SK-N-SH (cell line): Measurements from ENCODE around the gene CST11. TPM values are rescaled to one million over a fixed set of nuclear protein-coding genes. Genes with fewer than 3 reads are reported as not detected.

Experiments used
- CTCF ChIA-PET: fragments of 300-600, 350-600 bp; formaldehyde crosslinking; extraction: SDS; loops from one replicate; lab custom pipeline; 2021; lab: Yijun Ruan, JAX
- POLR2A ChIA-PET: fragments of 350-600 bp; sonication (Branson Sonifier 250); formaldehyde crosslinking; extraction: SDS; loops from one replicate; lab custom pipeline; 2020; ENCODE audit warnings: antibody characterized with exemption, inconsistent platforms; lab: Yijun Ruan, JAX
- DNase-seq: peaks from one replicate; pipeline ENCODE4 v3.0.0; 2012
- H2AFZ ChIP-seq: fragments of 200-600 bp; sonication (generic); 2 replicates; pipeline ENCODE4 v1.8.1; 2016; ENCODE audit warnings: antibody characterized with exemption, mild to moderate bottlenecking, low read depth
- H3F3A ChIP-seq: fragments of 200-600 bp; sonication (generic); replicated peaks from 2 replicates; pipeline ENCODE3; 2016; ENCODE audit warnings: antibody characterized with exemption, mild to moderate bottlenecking; ENCODE audit not compliant: insufficient read depth
- H3K27ac ChIP-seq, 2 experiments: fragments of 200-500 bp in 1 of 2; fragments of 200-600 bp in 1 of 2; sonication (Bioruptor generic) in 1 of 2; sonication (generic), shearing (Covaris generic) in 1 of 2; 2 replicates each; pipeline versions ENCODE4 v1.5.1 to v1.6.1; 2014 to 2016; ENCODE audit warnings: low read depth in 2 of 2, inconsistent platforms in 1 of 2, low read length in 1 of 2, mild to moderate bottlenecking in 1 of 2, mixed read lengths in 1 of 2
- H3K27me3 ChIP-seq: fragments of 200-600 bp; sonication (generic), shearing (Covaris generic); 2 replicates; pipeline ENCODE4 v1.6.1; 2016; ENCODE audit warnings: mixed run types; ENCODE audit not compliant: insufficient read depth
- H3K36me3 ChIP-seq, 2 experiments: fragments of 200-500 bp in 1 of 2; fragments of 200-600 bp in 1 of 2; sonication (Bioruptor generic) in 1 of 2; sonication (generic) in 1 of 2; replicated peaks in 1 of 2; 2 replicates each; pipeline versions ENCODE3 to v1.5.1; 2014 to 2016; ENCODE audit warnings: low read length in 1 of 2, mild to moderate bottlenecking in 1 of 2; ENCODE audit not compliant: insufficient read depth in 2 of 2, control insufficient read depth in 1 of 2
- H3K4me1 ChIP-seq, 2 experiments: fragments of 200-500 bp in 1 of 2; fragments of 200-600 bp in 1 of 2; sonication (Bioruptor generic) in 1 of 2; sonication (generic), shearing (Covaris generic) in 1 of 2; 2 replicates each; pipeline versions ENCODE4 v1.5.1 to v1.6.1; 2014 to 2016; ENCODE audit warnings: low read depth in 1 of 2, low read length in 1 of 2, mixed run types in 1 of 2; ENCODE audit not compliant: insufficient read depth in 2 of 2, control insufficient read depth in 1 of 2
- H3K4me2 ChIP-seq: fragments of 200-600 bp; sonication (generic), shearing (Covaris generic); 2 replicates; pipeline ENCODE4 v1.6.1; 2017; ENCODE audit warnings: mixed run types
- H3K4me3 ChIP-seq, 2 experiments: fragments of 200-500 bp in 1 of 2; fragments of 200-600 bp in 1 of 2; sonication (Bioruptor generic) in 1 of 2; sonication (generic), shearing (Covaris generic) in 1 of 2; 2 replicates each; pipeline versions ENCODE4 v1.5.1 to v1.8.1; 2014 to 2016; ENCODE audit warnings: low read depth in 2 of 2, inconsistent platforms in 1 of 2, low read length in 1 of 2, mild to moderate bottlenecking in 1 of 2, mixed read lengths in 1 of 2, moderate library complexity in 1 of 2
- H3K79me2 ChIP-seq: fragments of 200-600 bp; sonication (generic); 2 replicates; pipeline ENCODE4 v1.8.1; 2017; ENCODE audit warnings: mild to moderate bottlenecking; ENCODE audit not compliant: insufficient read depth
- H3K9ac ChIP-seq: fragments of 200-600 bp; sonication (generic); 2 replicates; pipeline ENCODE4 v1.6.1; 2017; ENCODE audit warnings: mixed run types
- H3K9me2 ChIP-seq: fragments of 200-600 bp; sonication (generic); 2 replicates; pipeline ENCODE4 v1.6.1; 2017; ENCODE audit warnings: mixed run types
- H3K9me3 ChIP-seq: fragments of 200-600 bp; sonication (generic); 2 replicates; pipeline ENCODE4 v1.6.1; 2017; ENCODE audit warnings: mixed run types, mild to moderate bottlenecking, moderate library complexity
- H4K20me1 ChIP-seq: fragments of 200-600 bp; sonication (generic); 2 replicates; pipeline ENCODE4 v1.6.1; 2017; ENCODE audit warnings: mild to moderate bottlenecking, mixed run types; ENCODE audit not compliant: insufficient read depth
- ELF1 ChIP-seq: IDR thresholded peaks from 2 replicates; pipeline ENCODE4 v1.4.0; 2012
- EP300 ChIP-seq, 2 experiments: IDR thresholded peaks; 2 replicates each; pipeline versions ENCODE4 v1.4.0 to v1.6.1; 2012; ENCODE audit warnings: borderline replicate concordance in 1 of 2, low read depth in 1 of 2, low read length in 1 of 2
- EZH2phosphoT487 ChIP-seq: fragments of 200-600 bp; sonication (generic); IDR thresholded peaks from 2 replicates; pipeline ENCODE4 v1.6.1; 2017; ENCODE audit warnings: low read depth, mixed run types, mild to moderate bottlenecking, antibody characterized with exemption, moderate library complexity, borderline replicate concordance
- FOSL2 ChIP-seq: IDR thresholded peaks from 2 replicates; pipeline ENCODE4 v1.4.0; 2012; ENCODE audit warnings: low read depth, mild to moderate bottlenecking, moderate library complexity, borderline replicate concordance
- FOXJ3 ChIP-seq: sonication (generic); formaldehyde crosslinking; IDR thresholded peaks from 2 replicates; pipeline ENCODE4 v1.5.1; 2020; ENCODE audit warnings: mild to moderate bottlenecking, missing genetic modification reagents
- GATA2 ChIP-seq: sonication (generic); formaldehyde crosslinking; IDR thresholded peaks from 2 replicates; pipeline ENCODE4 v1.5.0; 2020; ENCODE audit warnings: mild to moderate bottlenecking, missing genetic modification reagents
- IRF3 ChIP-seq: fragments of 150-350 bp; IDR thresholded peaks from 2 replicates; pipeline ENCODE4 v1.6.1; 2016; ENCODE audit warnings: mild to moderate bottlenecking, low read depth, low read length
- MEF2A ChIP-seq: IDR thresholded peaks from 2 replicates; pipeline ENCODE4 v1.4.0; 2012; ENCODE audit warnings: low read depth, borderline replicate concordance
- NRF1 ChIP-seq: IDR thresholded peaks from 2 replicates; pipeline ENCODE4 v1.6.1; 2012; ENCODE audit warnings: low read depth, mild to moderate bottlenecking, low read length
- PBX3 ChIP-seq: IDR thresholded peaks from 2 replicates; pipeline ENCODE4; 2012
- POLR2AphosphoS5 ChIP-seq: IDR thresholded peaks from 2 replicates; pipeline ENCODE4 v1.6.1; 2012; ENCODE audit warnings: low read depth, low read length
- RCOR1 ChIP-seq: fragments of 150-350 bp; IDR thresholded peaks from 2 replicates; pipeline ENCODE4 v1.6.1; 2017; ENCODE audit warnings: antibody characterized with exemption, low read length
- RXRA ChIP-seq: IDR thresholded peaks from 2 replicates; pipeline ENCODE4 v1.4.0; 2012; ENCODE audit warnings: low read depth, mild to moderate bottlenecking, borderline replicate concordance
- WGBS: methylation state at CpG from one replicate; pipeline ENCODE4 v1.1.6; 2017; ENCODE audit warnings: low lambda C conversion rate; 5-methylcytosine and 5-hydroxymethylcytosine counted together
- polyA plus RNA-seq, 3 experiments: library from polyadenylated mRNA; depleted of rRNA; stranded (reverse); fragments of >200 nt; gene quantifications; 2 replicates each; pipeline ENCODE4 v1.2.3, GENCODE V29; 2012

The CST11 gene
- polyA plus RNA-seq, 1 of the 3 experiments (the other 2 are of a cell fraction), result not detected

- no peak for TF ChIP-seq POLR2AphosphoS5
- TF ChIP-seq PBX3, result no peak
- no peak for TF ChIP-seq FOXJ3 (CRISPR knock-in tag)
- 97% methylated on average over 1 of the region's 1 CpG for whole genome bisulfite sequencing
- Histone ChIP-seq H3K9me3 (no peaks in the 10 kb centered on the region), H3K9me2 (no peaks in the 10 kb centered on the region), H3K9ac (no peak overlapping the region), H3K4me1 (no peaks in the 10 kb centered on the region; a peak in 2 of 4 replicates), H3K27me3 (no peaks in the 10 kb centered on the region), H3K79me2 (peaks cover 81% of the 10 kb centered on the region), H2AFZ (no peak overlapping the region), H3K36me3 (no peaks in the 10 kb centered on the region), H3K27ac (no peak overlapping the region), H3K4me3 (no peak overlapping the region), H4K20me1 (peaks cover 22% of the 10 kb centered on the region), H3K4me2 (no peak overlapping the region), H3F3A (no peaks in the 10 kb centered on the region)
- no peak for DNase-seq
- CTCF ChIA-PET, result no interaction called here
- POLR2A ChIA-PET, result no interaction called here
Observed at GRCh38 chr20:23406880-23407279, 45.8 kb downstream of the CST11 start.

GRCh38 chr20:23404196-23404595, 48.5 kb downstream of the CST11 start:
- Histone ChIP-seq H3K9me3 (no peaks in the 10 kb centered on the region), H3K27ac (no peak overlapping the region), H3K36me3 (no peaks in the 10 kb centered on the region), H3K4me3 (no peak overlapping the region), H3K4me2 (no peak overlapping the region), H3K9ac (no peak overlapping the region), H3F3A (peaks cover 13% of the 10 kb centered on the region), H3K9me2 (no peaks in the 10 kb centered on the region), H3K27me3 (no peaks in the 10 kb centered on the region), H3K79me2 (peaks cover 54% of the 10 kb centered on the region), H3K4me1 (peaks cover 0 to 7% of the 10 kb centered on the region in 2 experiments; a peak in 2 of 4 replicates), H2AFZ (no peak overlapping the region), H4K20me1 (peaks cover 21% of the 10 kb centered on the region)
- no peak for DNase-seq
- POLR2A ChIA-PET, result no interaction called here
- TF ChIP-seq GATA2 (CRISPR knock-in tag) (no peak), IRF3 (no peak), EZH2phosphoT487 (no peak), RXRA (no peak), PBX3 (no peak), NRF1 (no peak), RCOR1 (no peak), ELF1 (no peak), FOSL2 (no peak), MEF2A (no peak), EP300 (IDR thresholded peaks at IDR 0.05; ENCODE audit: borderline replicate concordance in 1 of 2, low read depth in 1 of 2, low read length in 1 of 2) (no peak)
- CTCF ChIA-PET, result no interaction called here
- 85% methylated on average over 3 of the region's 3 CpGs for WGBS
